22Rv1 (cell line): ENCODE results near the gene ATOH8.

ENCODE experiments used
- ZFX ChIP-seq: fragments of 450-650 bp; IDR thresholded peaks from 2 replicates; pipeline ENCODE4 v1.6.1; 2017; ENCODE audit warnings: antibody characterized with exemption, borderline replicate concordance
- TF ChIP-seq, protein P1 (sequence below): fragments of 450-650 bp; IDR thresholded peaks from 2 replicates; pipeline ENCODE4 v1.5.1; 2017; ENCODE audit warnings: mild to moderate bottlenecking

DNA sequence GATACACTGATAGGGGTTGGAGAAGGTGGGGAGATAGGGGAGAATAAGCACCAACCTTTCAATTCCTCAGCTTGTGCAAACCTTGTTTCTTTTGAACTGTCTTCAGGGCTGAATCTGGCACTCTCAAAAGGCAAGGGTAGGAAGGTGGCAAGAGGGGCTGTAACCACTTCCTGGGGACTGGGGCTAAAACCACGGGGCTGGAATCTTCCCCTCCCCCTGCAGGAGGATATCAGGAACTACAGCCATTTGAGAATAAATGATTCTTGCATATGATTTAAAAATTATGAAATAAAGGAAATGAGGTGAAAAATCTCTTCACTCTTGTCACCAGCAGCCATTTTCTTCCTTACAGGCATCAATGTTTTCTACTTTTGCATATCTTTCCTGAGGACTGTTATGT lies 50.8 kb downstream of the ATOH8 start:
- TF ChIP-seq, protein P1, sequence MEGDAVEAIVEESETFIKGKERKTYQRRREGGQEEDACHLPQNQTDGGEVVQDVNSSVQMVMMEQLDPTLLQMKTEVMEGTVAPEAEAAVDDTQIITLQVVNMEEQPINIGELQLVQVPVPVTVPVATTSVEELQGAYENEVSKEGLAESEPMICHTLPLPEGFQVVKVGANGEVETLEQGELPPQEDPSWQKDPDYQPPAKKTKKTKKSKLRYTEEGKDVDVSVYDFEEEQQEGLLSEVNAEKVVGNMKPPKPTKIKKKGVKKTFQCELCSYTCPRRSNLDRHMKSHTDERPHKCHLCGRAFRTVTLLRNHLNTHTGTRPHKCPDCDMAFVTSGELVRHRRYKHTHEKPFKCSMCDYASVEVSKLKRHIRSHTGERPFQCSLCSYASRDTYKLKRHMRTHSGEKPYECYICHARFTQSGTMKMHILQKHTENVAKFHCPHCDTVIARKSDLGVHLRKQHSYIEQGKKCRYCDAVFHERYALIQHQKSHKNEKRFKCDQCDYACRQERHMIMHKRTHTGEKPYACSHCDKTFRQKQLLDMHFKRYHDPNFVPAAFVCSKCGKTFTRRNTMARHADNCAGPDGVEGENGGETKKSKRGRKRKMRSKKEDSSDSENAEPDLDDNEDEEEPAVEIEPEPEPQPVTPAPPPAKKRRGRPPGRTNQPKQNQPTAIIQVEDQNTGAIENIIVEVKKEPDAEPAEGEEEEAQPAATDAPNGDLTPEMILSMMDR: peak; percentile 79
- no peak for TF ChIP-seq ZFX
